Measurements from ENCODE around the gene SNX5.

Gene SNX5

DNA sequence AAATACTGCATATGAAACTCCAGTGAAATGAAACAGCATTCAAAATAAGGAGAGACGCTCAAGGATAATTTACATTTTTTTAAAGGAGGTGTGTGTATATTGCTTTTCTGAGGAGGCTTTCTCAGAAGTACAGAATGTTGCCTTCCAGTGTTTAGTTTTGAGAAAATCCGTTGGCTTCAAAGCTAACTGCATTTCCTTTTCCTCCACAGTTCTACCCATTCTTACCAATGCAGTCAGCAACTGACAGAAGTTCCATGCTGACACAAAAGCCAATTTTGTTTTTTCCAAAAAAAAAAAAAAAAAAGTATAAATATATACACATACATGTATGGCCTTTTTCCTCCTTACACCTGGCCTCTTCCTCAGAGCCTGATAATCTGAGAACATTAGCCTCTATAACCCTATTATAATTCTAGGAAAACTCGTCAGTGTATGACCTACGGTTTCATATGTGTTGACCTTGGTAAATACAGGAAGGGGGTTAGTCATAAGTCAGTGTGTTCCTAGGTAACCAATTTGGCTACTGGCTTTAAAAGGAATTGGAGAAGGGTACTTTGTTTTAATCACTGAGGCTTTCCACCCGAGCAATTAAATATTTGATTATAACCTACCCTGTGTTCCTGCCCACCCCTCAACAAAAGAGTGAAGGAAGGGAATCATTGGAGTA is 24.4 kb upstream of the SNX5 start:
- no peak for DNase-seq (ENCODE audit: low read depth, low spot score)

DNA sequence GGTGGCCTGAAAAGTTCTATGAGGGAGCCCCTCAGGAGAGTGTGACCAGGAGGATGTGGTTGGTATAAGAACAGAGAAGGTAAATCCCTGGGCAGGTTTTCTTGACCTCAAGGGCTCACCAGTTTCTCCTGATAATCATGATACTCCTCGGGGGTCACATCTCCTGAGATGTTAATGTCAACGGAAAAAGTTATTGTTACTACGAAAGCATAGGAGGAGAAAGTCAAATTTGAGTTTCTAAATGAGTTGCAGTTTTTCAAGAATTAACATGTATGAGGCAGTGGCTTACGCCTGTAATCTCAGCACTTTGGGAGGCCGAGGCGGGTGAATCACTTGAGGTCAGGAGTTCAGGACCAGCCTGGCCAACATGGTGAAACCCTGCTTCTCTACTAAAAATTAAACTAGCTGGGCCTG is 23.6 kb upstream of the SNX5 start:
- DNase-seq (ENCODE audit: low read depth, low spot score) = no peak

DNA sequence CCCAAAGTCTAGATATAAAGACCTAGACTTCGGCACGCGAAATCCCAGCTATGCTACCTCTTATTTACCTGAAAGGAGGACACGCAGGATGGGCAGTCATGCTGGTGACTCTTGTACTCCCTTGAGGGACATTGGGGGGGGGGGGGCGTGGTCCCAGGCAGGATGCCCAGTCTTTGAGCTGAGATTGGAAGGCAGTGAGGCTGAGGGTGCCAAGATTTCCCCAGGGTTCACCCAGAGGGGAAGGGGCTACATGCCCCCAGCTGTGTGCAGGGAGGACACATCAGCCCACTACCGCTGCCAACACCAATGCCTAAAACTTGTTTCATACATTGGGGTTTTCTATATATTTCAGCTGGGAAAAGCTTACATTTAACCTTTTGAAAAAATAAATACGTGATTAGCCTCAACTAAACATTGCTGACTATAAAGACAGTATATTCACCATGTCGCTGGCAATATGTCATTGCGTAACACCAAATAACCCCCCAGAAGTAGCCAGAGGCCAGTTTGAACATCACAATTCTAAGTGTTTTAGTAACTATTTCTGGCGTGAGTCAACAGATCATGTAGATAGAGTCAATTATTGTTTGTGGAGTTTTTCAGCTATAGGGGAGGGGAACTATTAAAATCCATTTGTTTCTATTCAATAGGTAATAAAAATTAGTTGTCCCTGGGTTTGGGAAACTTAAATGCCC is 21.8 kb upstream of the SNX5 start:
- DNase-seq (ENCODE audit: low read depth, low spot score) = no peak

DNA sequence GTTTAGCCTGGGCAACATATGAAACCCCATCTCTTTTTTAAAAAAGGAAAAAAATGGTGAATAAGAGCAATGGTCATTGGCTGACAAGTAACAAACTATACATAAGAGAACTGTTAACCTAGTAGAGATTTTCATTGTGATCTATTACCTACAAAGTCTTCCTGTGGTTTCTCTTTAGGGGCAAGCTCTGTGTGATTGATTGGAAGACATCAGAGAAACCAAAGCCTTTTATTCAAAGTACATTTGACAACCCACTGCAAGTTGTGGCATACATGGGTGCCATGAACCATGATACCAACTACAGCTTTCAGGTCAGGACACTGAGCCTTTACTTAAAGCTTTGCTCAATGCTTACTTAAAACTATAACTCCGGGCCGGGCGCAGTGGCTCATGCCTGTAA is 19.4 kb upstream of the SNX5 start:
- DNase-seq (ENCODE audit: low read depth, low spot score) = no peak

DNA sequence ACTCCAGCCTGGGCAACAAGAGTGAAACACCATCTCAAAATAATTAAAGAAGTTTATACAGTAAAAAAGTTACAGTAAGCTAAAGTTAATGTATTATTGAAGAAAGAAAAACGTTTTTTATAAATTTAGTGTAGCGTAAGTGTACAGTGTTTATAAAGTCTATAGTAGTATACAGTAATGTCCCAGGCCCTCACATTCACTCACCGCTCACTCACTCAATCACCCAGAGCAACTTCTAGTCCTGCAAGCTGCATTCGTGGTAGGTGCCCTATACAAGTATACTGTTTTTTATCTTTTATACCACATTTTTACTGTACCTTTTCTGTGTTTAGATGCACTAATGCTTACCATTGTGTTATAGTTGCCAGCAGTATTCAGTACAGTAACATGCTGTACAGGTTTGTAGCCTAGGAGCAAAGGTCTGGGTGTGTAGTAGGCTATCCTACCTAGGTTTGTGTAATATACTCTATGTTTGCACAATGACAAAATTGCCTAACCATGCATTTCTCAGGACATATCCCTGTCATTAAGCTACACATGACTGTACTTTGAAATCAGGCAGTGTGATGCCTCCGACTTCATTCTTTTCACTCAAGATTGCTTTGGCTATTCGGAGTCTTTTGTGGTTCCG is 16.9 kb upstream of the SNX5 start:
- no peak for DNase-seq (ENCODE audit: low read depth, low spot score)

DNA sequence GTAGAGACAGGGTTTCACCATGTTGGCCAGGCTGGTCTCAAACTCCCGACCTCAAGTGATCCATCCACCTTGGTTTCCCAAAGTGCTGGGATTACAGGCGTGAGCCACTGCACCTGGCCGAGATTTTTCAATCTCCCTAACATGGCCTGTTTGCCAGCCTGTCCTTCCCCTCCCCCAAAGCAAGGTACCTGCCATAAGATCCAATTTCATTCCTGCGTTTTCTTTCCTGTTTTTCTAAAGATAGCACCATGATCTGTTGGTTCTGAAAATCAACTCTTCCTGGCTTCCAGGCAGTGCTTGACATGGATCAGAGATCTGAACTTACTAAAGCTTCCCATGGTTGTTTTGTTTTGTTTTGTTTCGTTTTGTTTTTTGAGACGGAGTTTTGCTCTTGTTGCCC is 7.7 kb upstream of the SNX5 start:
- DNase-seq (ENCODE audit: low read depth, low spot score) = no peak

DNA sequence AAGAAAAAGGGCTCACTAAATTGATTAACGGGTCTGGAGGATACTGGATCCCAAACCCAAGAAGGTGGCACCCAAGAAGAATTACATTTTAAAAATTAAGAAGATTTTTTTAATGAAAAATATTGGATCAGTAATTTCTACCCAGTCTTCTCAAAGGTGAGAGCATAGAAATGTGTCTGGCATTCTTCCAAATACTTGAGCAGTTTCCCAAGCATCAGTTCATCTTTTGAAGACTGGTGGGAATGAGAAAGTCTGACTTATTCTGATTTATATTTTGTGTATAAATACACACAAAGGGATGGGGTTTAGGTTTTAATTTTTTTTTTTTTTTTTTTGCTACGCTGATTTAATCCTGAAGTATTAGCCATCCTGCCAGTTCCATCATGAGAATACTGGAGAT is 3.5 kb upstream of the SNX5 start:
- no peak for DNase-seq (ENCODE audit: low read depth, low spot score)

DNA sequence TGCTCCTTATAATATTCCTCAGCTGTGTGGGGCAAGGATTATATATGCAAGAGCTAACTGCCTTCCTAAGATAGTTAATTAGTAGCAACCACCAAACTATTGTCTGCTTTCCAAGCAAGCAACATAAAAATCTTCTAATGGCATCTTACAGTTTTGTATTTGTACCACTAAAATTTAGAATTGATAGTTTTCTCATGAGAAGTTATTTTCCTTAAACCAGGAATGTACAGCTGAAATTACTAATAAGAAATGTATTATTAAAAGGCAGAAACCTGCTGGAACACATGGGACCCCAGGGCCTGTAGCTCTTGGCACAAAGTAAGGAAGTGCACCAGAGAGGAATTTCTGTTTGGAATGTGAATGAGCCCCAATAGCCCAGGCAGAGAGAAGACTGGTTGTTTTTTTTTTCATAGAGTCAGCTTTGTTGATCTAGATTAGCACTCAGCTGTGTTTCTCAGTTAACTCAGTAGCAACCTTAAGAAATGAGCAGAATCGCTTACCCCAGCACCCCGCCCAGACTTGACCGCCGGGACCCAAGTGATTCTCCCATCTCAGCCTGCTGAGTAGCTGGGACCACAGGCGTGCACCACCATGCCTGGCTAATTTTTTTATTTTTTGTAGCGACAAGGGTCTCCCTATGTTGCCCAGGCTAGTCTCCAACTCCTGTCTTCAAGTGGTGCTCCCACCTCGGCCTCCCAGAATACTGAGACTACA is 2.9 kb upstream of the SNX5 start:
- DNase-seq (ENCODE audit: low read depth, low spot score) = no peak

DNA sequence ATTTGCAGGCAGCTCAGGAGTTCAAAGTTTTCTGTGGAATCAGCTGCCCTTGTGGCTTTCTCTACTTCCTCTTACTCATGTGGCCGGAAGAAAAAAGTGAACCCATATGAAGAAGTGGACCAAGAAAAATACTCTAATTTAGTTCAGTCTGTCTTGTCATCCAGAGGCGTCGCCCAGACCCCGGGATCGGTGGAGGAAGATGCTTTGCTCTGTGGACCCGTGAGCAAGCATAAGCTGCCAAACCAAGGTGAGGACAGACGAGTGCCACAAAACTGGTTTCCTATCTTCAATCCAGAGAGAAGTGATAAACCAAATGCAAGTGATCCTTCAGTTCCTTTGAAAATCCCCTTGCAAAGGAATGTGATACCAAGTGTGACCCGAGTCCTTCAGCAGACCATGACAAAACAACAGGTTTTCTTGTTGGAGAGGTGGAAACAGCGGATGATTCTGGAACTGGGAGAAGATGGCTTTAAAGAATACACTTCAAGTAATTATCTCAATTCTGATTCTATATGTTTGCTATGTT is 1.4 kb upstream of the SNX5 start:
- DNase-seq (ENCODE audit: low read depth, low spot score) = no peak

DNA sequence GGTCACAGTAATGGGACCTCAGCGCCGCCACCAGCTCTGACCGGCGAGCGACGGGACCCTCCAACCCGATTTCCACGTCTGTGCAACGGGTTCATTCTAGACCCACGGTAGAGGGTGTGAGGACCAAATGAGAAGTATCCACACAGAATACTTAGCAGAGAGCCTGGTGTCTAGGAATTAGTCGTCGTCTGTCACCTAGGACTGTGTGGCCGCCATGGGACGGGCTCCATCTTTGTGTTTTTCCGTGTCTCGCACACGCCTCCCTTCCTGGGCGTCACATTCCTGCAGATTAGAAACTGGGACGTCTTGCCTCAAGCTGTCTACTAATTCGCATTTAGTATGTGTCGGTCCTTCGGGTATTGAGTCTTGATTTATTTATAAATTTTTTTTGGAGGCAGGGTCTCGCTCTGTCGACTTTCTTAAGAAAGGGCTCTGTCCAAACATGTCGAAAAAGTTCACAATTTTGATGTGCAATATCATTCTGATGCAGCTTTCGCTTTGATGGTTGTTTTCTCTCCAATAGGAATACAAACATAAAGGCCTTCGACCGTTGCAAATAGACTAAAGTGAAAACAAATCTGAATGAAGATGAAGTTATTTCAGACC is 787 bp upstream of the SNX5 start:
- no peak for DNase-seq (ENCODE audit: low read depth, low spot score)

DNA sequence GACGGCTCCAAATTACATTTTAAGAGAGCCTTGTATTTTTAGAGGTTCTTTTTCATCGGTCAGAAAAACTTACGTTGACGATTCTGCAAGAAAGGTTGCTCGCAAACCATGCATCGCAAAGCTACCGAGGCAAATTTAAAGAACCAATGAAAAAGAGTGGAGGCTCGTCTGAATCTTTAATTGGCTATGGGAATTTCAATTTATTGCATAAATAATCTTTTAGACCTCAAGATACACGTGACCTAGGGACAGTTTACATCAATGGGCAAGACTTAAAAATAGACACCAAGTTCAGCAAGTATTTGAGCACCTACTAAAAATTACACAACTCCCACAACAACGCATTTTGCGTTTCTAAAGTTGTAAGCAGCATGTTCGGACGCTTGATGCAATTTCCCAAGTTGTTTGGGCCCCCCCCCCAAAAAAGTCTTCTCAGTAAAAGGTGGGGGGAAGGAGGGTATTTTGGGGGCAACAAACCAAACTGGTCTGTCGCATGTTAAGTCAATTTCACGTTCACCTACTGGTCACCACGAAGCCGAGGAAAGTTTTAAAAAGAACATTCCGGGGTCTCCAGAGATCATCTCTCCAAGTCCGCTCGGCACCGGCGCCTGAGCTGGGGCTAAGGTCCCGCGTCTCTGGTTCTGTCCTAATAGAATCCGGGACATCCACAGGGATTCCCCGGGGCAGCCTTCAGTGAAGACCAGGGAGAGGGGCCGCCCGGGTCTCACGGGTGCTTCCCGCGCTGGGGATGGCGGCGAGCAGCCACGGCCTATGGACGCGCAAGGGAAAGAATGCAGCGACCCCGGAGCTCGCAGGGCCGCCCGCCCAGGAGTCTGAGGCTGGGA is 851 bp downstream of the SNX5 start:
- DNase-seq (ENCODE audit: low read depth, low spot score) = no peak

DNA sequence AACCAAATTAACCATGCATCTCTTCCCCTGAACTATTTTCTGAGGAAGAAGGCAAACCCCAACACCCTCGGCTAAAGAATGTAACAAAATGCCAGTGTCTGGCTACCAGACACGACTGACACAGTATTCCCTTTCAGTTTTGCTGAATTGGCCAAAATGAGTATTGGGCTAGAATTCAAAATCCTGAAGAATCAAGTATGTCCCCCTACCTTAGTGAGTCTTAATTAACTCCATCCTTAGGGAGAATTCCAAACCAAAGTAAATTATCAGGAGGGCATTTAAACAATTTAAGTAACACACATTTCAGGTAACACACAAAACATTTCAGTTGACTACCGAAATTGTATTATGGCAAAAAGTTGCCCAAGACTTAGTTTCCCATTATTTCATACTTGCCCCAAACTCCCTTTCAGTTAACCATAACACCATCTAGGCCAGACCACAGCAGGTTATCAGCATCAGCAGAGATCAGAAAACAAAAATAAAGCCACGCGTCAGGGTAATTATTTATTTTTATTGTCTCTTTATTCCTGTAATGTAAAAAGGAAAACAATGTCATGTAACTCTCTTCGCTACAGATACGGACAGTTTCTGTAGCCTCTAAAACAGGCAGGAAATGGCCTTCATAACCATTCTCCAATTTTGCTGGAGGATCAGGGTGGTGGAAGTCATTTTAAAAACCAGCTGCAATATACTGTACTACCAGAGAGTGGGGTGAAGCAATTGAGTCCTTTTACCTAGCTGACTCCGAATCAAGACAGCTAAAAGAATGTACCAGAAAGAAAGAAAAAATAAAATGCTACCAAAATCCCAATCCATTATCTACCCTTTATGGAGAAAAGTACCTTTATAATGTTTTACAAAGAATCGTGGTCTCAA is 1.9 kb downstream of the SNX5 start:
- DNase-seq (ENCODE audit: low read depth, low spot score) = no peak

DNA sequence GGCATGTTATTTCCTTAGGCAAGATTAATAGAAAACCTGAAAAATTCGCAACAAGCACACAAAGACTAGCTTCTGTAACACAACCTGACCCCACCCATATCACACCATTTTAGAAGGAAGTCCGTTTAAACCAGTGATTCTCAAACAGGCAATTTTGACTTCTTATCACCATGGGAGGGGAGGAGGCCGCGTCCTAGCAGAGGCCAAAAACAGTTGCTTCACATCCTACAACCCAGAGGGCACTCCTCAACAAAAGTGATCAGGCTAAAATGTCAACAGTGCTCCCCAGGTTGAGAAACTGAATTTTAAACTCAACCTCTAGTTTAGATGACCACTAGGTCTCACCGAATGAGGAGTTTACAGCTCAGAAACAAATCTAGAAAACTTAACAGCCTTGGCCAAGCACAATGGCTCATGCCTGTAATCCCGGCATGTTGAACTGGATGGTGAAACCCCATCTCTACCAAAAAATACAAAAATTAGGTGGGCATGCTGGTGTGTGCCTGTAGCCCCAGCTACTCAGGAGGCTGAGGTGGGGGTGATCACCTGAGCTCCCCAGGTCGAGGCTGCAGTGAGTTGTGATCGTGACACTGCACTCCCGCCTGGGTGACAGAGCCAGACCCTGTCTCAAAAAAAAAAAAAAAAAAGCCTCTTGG is 3.4 kb downstream of the SNX5 start:
- DNase-seq (ENCODE audit: low read depth, low spot score) = no peak

DNA sequence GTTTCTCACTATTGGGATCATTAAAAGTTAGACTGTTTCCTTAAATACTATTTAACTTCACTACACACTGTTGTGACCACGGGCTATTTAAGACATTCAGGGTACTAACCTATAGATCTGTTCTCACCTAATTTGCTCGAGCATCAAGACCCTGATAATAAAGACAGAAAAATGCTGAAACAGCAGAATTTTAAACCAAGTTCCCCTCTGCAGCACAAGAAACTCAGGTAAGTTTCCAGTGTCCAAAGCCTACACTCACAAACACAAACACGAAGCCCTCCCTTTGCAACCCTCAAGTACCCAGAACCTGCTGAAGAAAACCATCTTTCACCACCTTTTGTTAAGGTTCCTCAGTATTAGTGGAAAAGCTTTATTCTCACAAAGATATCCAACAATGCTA is 4.0 kb downstream of the SNX5 start:
- no peak for DNase-seq (ENCODE audit: low read depth, low spot score)

DNA sequence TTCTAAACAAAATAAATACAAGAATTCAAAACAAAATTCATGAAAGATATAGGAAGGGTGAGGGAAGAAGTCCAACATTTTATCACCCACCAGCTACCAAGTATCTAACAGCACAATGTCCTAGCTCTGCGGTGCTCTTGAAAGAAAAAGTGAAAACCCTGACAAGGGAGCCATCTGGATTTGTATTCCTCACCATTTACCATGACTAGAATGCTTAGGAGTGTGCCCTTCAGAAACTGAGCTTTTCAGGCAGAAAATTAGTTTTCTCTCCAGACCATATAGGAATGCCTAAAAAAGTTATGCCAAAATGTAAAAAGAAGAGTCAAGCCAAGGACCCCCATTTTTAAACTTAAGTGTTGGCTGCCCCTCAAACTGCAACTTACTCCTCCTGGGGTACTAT is 4.5 kb downstream of the SNX5 start:
- DNase-seq (ENCODE audit: low read depth, low spot score) = no peak

DNA sequence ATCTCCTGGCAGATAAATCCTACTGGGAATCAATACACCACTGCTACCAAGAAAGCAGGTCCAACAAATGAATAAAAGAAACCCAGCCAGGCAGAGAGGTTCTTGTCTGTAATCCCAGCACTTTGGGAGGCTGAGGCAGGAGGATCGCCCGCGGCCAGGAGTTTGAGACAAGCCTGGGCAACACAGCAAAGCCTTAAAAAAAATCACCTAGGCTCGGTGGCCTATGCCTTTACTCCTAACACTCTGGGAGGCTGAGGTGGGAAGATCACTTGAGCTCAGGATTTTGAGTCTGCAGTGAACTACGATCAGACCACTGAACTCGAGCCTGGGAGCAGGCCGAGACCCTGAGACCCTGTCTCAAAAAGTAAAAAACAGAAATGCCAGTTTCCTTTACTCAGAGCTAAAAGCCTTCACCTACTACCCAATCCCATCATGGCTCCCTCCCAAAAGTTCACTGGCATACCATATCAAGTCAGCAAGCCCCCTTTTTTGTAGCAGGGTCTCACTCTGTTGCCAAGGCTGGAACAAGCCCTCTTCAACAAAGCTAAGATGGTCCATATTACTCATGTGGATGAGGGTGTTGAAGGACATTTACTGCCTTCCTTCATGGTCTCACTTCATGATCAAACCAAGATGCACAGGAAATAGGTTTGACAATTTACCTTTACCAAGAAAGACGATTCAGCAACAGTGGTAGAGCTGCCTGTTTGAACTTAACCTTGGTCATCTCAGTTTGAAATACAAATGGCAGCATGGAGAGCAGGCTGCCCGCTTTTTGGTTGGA is 5.3 kb downstream of the SNX5 start:
- no peak for DNase-seq (ENCODE audit: low read depth, low spot score)

DNA sequence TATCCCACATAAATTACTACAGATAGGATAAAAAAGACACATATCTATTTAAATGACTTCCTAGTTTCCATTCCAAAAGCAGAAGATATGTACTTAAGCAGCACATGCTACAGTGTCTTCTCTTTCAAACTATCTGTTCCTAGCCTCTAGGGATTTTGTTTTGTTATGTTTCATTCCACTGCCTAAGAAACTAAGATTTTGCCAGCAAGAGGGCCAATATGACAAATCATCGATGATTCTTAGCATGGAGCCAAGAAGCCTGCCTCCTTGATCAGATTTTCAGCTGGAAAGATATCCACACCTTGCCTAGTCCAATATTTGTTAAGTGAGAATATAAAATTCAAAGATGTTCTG is 7.0 kb downstream of the SNX5 start:
- no peak for DNase-seq (ENCODE audit: low read depth, low spot score)

DNA sequence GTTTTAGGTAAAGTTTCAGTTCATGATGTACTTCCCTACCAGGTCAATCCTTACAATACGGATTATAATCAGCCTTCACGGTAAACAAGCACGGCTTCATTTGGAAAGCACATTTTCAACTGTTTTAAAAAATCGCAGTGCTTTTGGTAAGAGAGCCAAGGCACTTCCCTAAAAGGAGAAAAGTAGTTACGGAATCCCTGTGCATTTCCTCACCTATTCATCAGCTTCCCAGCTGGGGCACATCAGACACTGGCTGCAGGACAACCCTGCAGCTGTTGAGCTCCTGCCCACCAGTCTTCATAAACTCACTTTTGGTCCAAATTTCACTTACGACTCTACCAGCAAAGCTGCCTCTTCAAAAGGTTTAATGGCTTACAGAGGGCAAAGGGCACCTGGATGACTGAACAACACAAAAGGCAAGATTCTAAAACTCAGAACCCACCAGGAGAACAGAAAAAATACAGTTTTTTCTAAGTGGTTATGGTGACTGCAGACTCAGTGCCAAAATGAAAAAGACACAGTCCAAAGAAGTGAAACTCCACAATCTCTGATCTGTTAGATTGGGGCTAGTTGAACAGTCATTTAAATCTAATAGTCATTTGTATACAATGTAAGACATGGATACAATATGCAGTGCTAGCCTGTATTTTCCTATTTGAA is 7.5 kb downstream of the SNX5 start:
- no peak for DNase-seq (ENCODE audit: low read depth, low spot score)

All from activated naive CD8-positive, alpha-beta T cell treated with anti-CD3 and anti-CD28 coated beads, Interleukin-2, amount 50 U/mL, for 16 hours (primary cell).